ENCODE results near the gene SYNPO2.
A peak's percentile ranks its signal among the peaks of the same experiment; 100 is the strongest.
"Not testable (repeated sequence)": the region's sequence is repeated elsewhere in the genome, so short reads cannot be mapped to it uniquely, and the experiment has no call there.

The SYNPO2 gene

DNA sequence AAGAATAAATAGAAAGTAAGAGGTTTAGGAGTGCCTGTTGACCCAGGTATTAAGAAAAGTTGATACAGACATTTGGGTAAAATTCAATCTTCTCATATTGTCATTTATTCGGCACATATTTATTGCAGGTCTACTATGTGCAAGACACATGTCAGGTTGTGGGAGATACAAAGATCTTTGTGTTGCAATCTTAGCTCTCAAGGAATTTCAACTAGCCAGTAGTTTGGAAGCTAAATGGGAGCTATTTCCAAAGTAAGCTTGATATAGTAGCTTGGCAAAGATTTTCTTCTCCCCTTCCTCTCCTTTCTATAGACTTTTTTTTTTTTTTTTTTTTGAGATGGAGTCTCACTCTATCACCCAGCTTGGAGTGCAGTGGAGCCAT is 122.9 kb downstream of the SYNPO2 start:
- DNase-seq (ENCODE audit: extremely low read depth, low read depth) = no peak
- TF ChIP-seq, protein P1, sequence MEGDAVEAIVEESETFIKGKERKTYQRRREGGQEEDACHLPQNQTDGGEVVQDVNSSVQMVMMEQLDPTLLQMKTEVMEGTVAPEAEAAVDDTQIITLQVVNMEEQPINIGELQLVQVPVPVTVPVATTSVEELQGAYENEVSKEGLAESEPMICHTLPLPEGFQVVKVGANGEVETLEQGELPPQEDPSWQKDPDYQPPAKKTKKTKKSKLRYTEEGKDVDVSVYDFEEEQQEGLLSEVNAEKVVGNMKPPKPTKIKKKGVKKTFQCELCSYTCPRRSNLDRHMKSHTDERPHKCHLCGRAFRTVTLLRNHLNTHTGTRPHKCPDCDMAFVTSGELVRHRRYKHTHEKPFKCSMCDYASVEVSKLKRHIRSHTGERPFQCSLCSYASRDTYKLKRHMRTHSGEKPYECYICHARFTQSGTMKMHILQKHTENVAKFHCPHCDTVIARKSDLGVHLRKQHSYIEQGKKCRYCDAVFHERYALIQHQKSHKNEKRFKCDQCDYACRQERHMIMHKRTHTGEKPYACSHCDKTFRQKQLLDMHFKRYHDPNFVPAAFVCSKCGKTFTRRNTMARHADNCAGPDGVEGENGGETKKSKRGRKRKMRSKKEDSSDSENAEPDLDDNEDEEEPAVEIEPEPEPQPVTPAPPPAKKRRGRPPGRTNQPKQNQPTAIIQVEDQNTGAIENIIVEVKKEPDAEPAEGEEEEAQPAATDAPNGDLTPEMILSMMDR (IDR thresholded peaks at IDR 0.05; ENCODE audit: low read depth, low read length) = no peak

DNA sequence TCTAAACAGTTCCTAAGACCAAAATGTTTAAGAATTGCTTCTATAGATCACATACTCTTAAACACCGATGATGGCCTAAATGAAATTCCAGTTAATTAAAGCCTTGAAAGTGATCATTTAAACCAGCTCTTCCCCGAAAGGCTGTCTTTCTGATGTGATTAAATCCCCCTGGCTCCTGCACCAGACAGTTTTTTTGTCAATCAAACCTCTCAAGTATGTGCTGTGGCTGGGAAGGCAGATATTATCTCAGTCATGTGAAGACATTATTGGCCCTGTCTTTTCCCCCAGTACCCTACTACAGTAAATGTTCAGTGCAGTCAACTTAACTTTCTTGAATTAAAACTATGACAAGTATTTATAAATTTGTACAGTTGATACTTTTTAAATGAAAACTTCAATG is 126.0 kb downstream of the SYNPO2 start:
- TF ChIP-seq, protein P1 (IDR thresholded peaks at IDR 0.05; ENCODE audit: low read depth, low read length) = no peak
- no peak for DNase-seq (ENCODE audit: extremely low read depth, low read depth)

DNA sequence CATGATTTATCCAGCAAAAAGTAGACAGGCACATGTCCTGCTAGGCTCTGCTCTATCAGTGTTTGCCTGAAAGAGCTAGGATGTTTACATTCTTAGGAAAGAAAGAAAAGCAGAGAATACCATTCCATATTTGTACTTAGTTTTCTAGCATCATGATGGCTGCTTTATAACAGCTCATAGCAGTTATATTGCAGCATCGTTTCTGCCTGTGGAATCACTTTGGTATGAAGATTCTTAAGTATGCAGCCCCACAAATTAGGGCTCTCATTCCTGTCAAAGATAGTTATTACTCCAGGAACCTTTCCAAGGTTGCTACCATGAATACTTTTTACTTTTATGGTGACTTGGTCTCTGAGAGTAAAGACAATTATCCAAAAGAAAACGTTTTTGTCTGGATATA is 128.0 kb downstream of the SYNPO2 start:
- DNase-seq (ENCODE audit: extremely low read depth, low read depth) = peak; percentile 78
- TF ChIP-seq, protein P1 (IDR thresholded peaks at IDR 0.05; ENCODE audit: low read depth, low read length) = no peak

DNA sequence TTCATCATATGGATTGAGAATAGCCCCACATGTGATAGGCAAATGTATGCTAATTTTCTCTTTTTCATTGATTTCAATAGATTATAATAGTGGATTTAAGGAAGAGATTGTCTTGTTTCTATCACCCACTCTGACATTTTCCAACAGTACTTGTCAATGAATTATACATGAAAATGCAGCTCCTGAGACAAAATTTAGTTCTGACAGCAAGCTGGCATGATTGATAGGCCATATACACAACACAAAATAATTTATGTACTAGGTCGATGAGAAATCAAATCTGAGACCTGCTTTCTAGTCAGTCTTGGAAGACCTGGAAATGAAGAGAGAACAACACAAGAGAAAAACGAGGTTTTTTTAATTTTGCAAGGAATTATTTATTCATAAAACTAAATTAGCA is 129.0 kb downstream of the SYNPO2 start:
- TF ChIP-seq, protein P1 (IDR thresholded peaks at IDR 0.05; ENCODE audit: low read depth, low read length) = no peak
- DNase-seq (ENCODE audit: extremely low read depth, low read depth) = no peak

DNA sequence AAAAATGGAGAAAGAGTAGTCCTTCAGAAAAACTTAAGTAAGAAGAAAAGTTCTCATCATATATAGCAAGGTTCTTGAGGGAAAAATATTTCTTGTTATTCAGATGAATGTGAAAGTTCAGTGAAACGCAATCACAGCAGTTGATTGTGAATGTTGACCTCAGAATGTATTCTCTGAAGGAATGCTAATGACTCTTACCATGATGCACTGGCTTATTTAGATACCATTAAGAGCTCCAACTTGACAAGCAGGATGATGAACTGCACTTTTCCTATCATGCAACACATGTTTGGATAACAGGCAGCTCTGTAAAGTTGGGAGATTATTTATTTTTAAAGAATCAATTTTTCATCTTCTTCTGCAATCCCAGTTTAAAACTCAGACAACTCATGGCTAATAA is 131.5 kb downstream of the SYNPO2 start:
- TF ChIP-seq, protein P1 (IDR thresholded peaks at IDR 0.05; ENCODE audit: low read depth, low read length) = no peak
- DNase-seq (ENCODE audit: extremely low read depth, low read depth) = no peak

DNA sequence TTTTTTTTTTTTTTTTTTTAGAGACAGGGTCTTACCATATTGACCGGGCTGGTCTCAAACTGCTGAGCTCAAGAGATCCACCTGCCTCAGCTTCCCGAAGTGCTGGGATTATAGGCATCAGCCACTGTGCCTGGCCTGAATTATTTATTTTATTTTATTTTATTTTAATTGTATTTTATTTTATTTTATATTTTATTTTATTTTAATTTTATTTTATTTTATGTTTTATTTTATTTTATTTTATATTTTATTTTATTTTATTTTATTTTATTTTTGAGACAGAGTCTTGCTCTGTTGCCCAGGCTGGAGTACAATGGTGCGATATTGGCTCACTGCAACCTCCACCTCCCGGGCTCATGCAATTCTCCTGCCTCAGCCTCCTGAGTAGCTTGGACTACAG is 133.9 kb downstream of the SYNPO2 start:
- not testable (repeated sequence) for DNase-seq (ENCODE audit: extremely low read depth, low read depth)

DNA sequence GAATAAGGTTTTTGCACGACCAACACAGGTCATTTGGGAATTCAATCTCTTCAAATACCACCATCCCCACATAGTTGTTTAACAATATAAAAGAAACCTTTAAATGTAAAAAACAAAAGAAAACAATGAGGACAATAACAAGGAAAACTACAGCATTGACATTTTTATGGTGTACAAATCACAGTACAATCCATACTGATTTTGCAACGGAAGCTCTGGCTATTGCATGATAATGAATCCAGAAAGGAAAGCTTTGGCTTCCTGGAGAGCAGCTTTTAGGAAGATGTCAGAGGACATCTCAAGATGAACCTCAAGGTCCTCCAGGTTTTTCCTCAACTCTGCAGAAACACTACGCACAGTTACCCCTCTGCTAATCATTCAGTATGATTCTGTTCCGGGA is 135.4 kb downstream of the SYNPO2 start:
- DNase-seq (ENCODE audit: extremely low read depth, low read depth) = no peak
- TF ChIP-seq, protein P1 (IDR thresholded peaks at IDR 0.05; ENCODE audit: low read depth, low read length) = no peak

DNA sequence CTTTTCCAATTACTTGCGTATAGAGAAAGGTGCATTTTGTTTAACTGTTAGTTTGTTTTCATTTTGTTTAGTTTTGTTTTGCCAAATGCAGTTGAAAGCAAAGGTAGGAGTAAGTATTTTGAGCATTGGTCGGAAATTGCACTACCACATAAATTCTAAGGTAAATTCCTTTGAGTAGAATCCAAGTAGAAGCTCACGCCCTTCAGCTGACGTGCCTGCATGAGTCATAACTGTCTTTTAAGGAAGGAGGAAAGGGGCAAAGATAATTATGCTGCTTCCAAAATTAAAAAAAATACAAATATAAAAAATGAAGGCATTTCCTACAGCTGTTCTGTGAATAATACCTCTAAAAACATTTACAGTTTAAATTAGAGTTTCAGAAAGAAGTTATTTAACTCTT is 136.8 kb downstream of the SYNPO2 start:
- TF ChIP-seq, protein P1 (IDR thresholded peaks at IDR 0.05; ENCODE audit: low read depth, low read length) = no peak
- no peak for DNase-seq (ENCODE audit: extremely low read depth, low read depth)

Measured in AG09319 (cell line).